Pancreas (tissue), 10 donors: ENCODE data around the gene FAM217B. TPM values are rescaled to one million over a fixed set of nuclear protein-coding genes. Genes with fewer than 3 reads are reported as not detected.

Experiments used
- ATAC-seq, 4 donors: fragments of 200-7000 bp; cut with Tn5 transposase; one replicate each; pipeline versions ENCODE4 v1.8.0 to v1.9.1; 2020; ENCODE audit warnings: mild to moderate bottlenecking in 4 of 4, moderate library complexity in 4 of 4
- DNase-seq, 6 donors: peaks; one replicate each; pipeline ENCODE4 v3.0.0-alpha.2; 2020
- FAIRE-seq: peaks from 2 replicates; lab custom pipeline; 2012; peaks lifted over from hg19 to GRCh38; lab: Jason Lieb, UNC
- H3K27ac ChIP-seq, 4 donors: fragments of 200-600 bp; sonication (generic); 1 replicate in 3 of 4; 2 replicates in 1 of 4; pipeline versions ENCODE4 v1.5.0 to v1.8.0; 2020
- H3K27me3 ChIP-seq, 4 donors: fragments of 200-600 bp; one replicate each; pipeline ENCODE4 v1.8.0; 2021
- H3K36me3 ChIP-seq, 3 donors: fragments of 200-600 bp; sonication (generic) in 1 of 3; one replicate each; pipeline versions ENCODE4 v1.5.0 to v1.8.0; 2020 to 2021
- H3K4me1 ChIP-seq, 3 donors: fragments of 200-600 bp; one replicate each; pipeline ENCODE4 v1.8.0; 2021
- H3K4me3 ChIP-seq, 4 donors: fragments of 200-600 bp; sonication (generic) in 2 of 4; one replicate each; pipeline versions ENCODE4 v1.5.0 to v1.8.0; 2020 to 2021
- H3K9me3 ChIP-seq, 4 donors: fragments of 200-600 bp; one replicate each; pipeline ENCODE4 v1.8.0; 2021
- CTCF ChIP-seq, 4 donors: fragments of 200-600 bp; sonication (generic) in 3 of 4; IDR thresholded peaks; one replicate each; pipeline versions ENCODE4 v1.5.0 to v1.8.0; 2021; ENCODE audit warnings: antibody characterized with exemption in 4 of 4
- WGBS, 2 donors: extraction: QIAGEN DNeasy Blood & Tissue Kit; methylation state at CpG; one replicate each; pipeline ENCODE4 v1.1.7; 2013; 5-methylcytosine and 5-hydroxymethylcytosine counted together
- intact Hi-C, 3 donors: fragments of 100-400 bp; cut with DNase I; formaldehyde crosslinking; loops; one replicate each; pipeline versions ENCODE4 v1.11.1 to v1.14.2; 2022
- polyA plus RNA-seq, 2 donors: library from polyadenylated mRNA; stranded (reverse); fragments of 200-250 nt; gene quantifications; one replicate each; pipeline ENCODE4 v1.2.3, GENCODE V29; 2013
- total RNA-seq, 6 donors: library from RNA; stranded (reverse); fragmentation: NEBNext Ultra II Directional in 4 of 6; extraction: Animal tissue kit (Norgen Biotek cat#: 25700) in 4 of 6; gene quantifications; one replicate each; pipeline versions ENCODE4 v1.2.1 to v1.2.4, GENCODE V29; 2021 to 2023
- donor health status: healthy with polysubstance abuse.
- donor health status: DM: no; HTN: no; CAD: no; lungs with moderate emphysema.
- donor health status: DM: no; HTN: no; CAD: no.
- donor health status: control.
- donor health status: control.
- donor health status: Bipolar disorder and iron deficiency.
- donor health status: DM: yes; HTN: yes; CAD: no.
- donor health status: DM: no; HTN: no; CAD: no.
- donor health status: DM: no; HTN: no; CAD: no.
- donor health status: DM: yes; HTN: yes; CAD: no.

Gene FAM217B
- total RNA-seq (1 to 10 TPM; 2.5 to 6.6 (median 3.9) TPM), polyA plus RNA-seq (1 to 10 TPM; 1.4 to 2.3 TPM)

GRCh38 chr20:59940129-59940955, at the start of gene FAM217B, which contains the start of gene PPP1R3D:
Gene FAM217B, plus strand, starts transcription at chr20:59940389. Its CDS starts 3,555 bp downstream, at chr20:59943944.
Gene PPP1R3D, minus strand, starts transcription at chr20:59940305. Its CDS starts 374 bp downstream, at chr20:59939931.
- TF ChIP-seq CTCF (IDR thresholded peaks at IDR 0.05) = no peak
- Histone ChIP-seq H3K36me3 (peaks cover 0 to 28% (median 0%) of the 10 kb centered on the region in 3 donors), H3K27me3 (no peaks in the 10 kb centered on the region), H3K4me1 (peaks cover 15 to 40% (median 21%) of the 10 kb centered on the region in 3 donors), H3K27ac (peak within 1 kb of the TSS; percentile 84 to 94 (median 92)), H3K9me3 (no peaks in the 10 kb centered on the region), H3K4me3 (peak within 1 kb of the TSS; percentile 60 to 78 (median 72))
- 0 to 1% methylated on average over 56 to 57 of the region's 57 CpGs for WGBS, 2 donors
- peak; percentile 95 to 97 (median 95) for ATAC-seq
- peak; percentile 95 to 98 (median 96) for DNase-seq
- intact Hi-C loops = no loop called here
- no peak for FAIRE-seq

GRCh38 chr20:59891581-59891980, 48.6 kb upstream of the FAM217B start:
- Histone ChIP-seq H3K9me3 (no peaks in the 10 kb centered on the region), H3K27me3 (no peaks in the 10 kb centered on the region), H3K36me3 (no peaks in the 10 kb centered on the region), H3K4me3 (no peak overlapping the region), H3K27ac (no peak overlapping the region), H3K4me1 (peaks cover 3 to 7% (median 4%) of the 10 kb centered on the region in 3 donors)
- intact Hi-C loops = no loop called here
- TF ChIP-seq CTCF (IDR thresholded peaks at IDR 0.05) = no peak
- DNase-seq (no peak), ATAC-seq (no peak), FAIRE-seq (no peak)
- WGBS, 2 donors = 59 to 79% methylated on average over 1 of the region's 1 CpG

- intact Hi-C loops = no loop called here
- Histone ChIP-seq H3K36me3 (no peaks in the 10 kb centered on the region), H3K9me3 (no peaks in the 10 kb centered on the region), H3K4me1 (peaks cover 3 to 7% (median 4%) of the 10 kb centered on the region in 3 donors), H3K27me3 (no peaks in the 10 kb centered on the region), H3K27ac (no peak overlapping the region), H3K4me3 (no peak overlapping the region)
- DNase-seq (no peak), FAIRE-seq (no peak), ATAC-seq (peak in 1 of 4 donors; percentile 54)
- 37 to 38% methylated on average over 1 of the region's 1 CpG for WGBS, 2 donors
- TF ChIP-seq CTCF (IDR thresholded peaks at IDR 0.05) = no peak
Measured at GRCh38 chr20:59895908-59896307, 44.3 kb upstream of the FAM217B start.

- H3K36me3 ChIP-seq = no peaks in the 10 kb centered on the region
- H3K9me3 ChIP-seq = no peaks in the 10 kb centered on the region
- DNase-seq (no peak), ATAC-seq (no peak), FAIRE-seq (no peak)
- WGBS, 2 donors = 97 to 98% methylated on average over 3 of the region's 3 CpGs
- H3K27me3 ChIP-seq = no peaks in the 10 kb centered on the region
- TF ChIP-seq CTCF (IDR thresholded peaks at IDR 0.05) = no peak
- H3K27ac ChIP-seq = no peak overlapping the region
- no peak overlapping the region for H3K4me3 ChIP-seq
- H3K4me1 ChIP-seq = no peaks in the 10 kb centered on the region
- intact Hi-C loops = no loop called here
Measured at GRCh38 chr20:59902470-59902869, 37.7 kb upstream of the FAM217B start.

- Histone ChIP-seq H3K4me1 (no peaks in the 10 kb centered on the region), H3K36me3 (no peaks in the 10 kb centered on the region), H3K27ac (no peak overlapping the region), H3K9me3 (no peaks in the 10 kb centered on the region), H3K27me3 (no peaks in the 10 kb centered on the region), H3K4me3 (no peak overlapping the region)
- DNase-seq (no peak), FAIRE-seq (no peak), ATAC-seq (no peak)
- intact Hi-C loops = no loop called here
- WGBS, 2 donors = 92% methylated on average over 1 of the region's 1 CpG
- TF ChIP-seq CTCF (IDR thresholded peaks at IDR 0.05) = no peak
Measured at GRCh38 chr20:59903621-59904020, 36.6 kb upstream of the FAM217B start.
